Hematopoietic multipotent progenitor cell treated with erythropoietin and hydrocortisone succinate and interleukin-3 and kit ligand, for 15 days (in vitro differentiated cells): ENCODE results near the gene STT3B.

ENCODE experiments used
- DNase-seq: peaks from one replicate; pipeline ENCODE4 v3.0.0-alpha.2; 2015; ENCODE audit warnings: low spot score

STT3B gene

GRCh38 chr3:31552103-31552502 is 19.4 kb downstream of the STT3B start:
- no peak for DNase-seq

GRCh38 chr3:31553258-31553657 is 20.5 kb downstream of the STT3B start:
- no peak for DNase-seq

- DNase-seq: no peak
Measured at GRCh38 chr3:31555204-31555603, 22.5 kb downstream of the STT3B start.

GRCh38 chr3:31559872-31560534 is 27.3 kb downstream of the STT3B start:
- no peak for DNase-seq

GRCh38 chr3:31561891-31562290 is 29.2 kb downstream of the STT3B start:
- no peak for DNase-seq

GRCh38 chr3:31562525-31562924 is 29.8 kb downstream of the STT3B start:
- peak; percentile 15 for DNase-seq

- no peak for DNase-seq
Measured at GRCh38 chr3:31565288-31565687, 32.6 kb downstream of the STT3B start.

GRCh38 chr3:31567036-31567435 is 34.3 kb downstream of the STT3B start:
- peak; percentile 34 for DNase-seq

GRCh38 chr3:31568649-31569048 is 35.9 kb downstream of the STT3B start:
- no peak for DNase-seq

GRCh38 chr3:31571325-31571724 is 38.6 kb downstream of the STT3B start:
- DNase-seq: no peak

- no peak for DNase-seq
Measured at GRCh38 chr3:31572236-31573004, 39.7 kb downstream of the STT3B start.

- no peak for DNase-seq
Measured at GRCh38 chr3:31573036-31573779, 40.5 kb downstream of the STT3B start.

- no peak for DNase-seq
Measured at GRCh38 chr3:31575448-31575847, 42.7 kb downstream of the STT3B start.

GRCh38 chr3:31576521-31576920 is 43.8 kb downstream of the STT3B start:
- no peak for DNase-seq

- DNase-seq: no peak
Measured at GRCh38 chr3:31577232-31577631, 44.5 kb downstream of the STT3B start.

- DNase-seq: no peak
Measured at GRCh38 chr3:31579828-31580227, 47.1 kb downstream of the STT3B start.

GRCh38 chr3:31580645-31581044 is 47.9 kb downstream of the STT3B start:
- DNase-seq: no peak

GRCh38 chr3:31581660-31582059 is 48.9 kb downstream of the STT3B start:
- no peak for DNase-seq

- DNase-seq: no peak
Measured at GRCh38 chr3:31589228-31589627, 56.5 kb downstream of the STT3B start.

GRCh38 chr3:31590650-31591049 is 57.9 kb downstream of the STT3B start:
- no peak for DNase-seq

- no peak for DNase-seq
Measured at GRCh38 chr3:31592764-31593163, 60.0 kb downstream of the STT3B start.

- DNase-seq: no peak
Measured at GRCh38 chr3:31596176-31596575, 63.5 kb downstream of the STT3B start.

GRCh38 chr3:31600431-31600830 is 67.7 kb downstream of the STT3B start:
- DNase-seq: no peak
